CD4-positive, CD25-positive, alpha-beta regulatory T cell (primary cell): ENCODE data around the gene PLBD1. TPM values are rescaled to one million over a fixed set of nuclear protein-coding genes. Genes with fewer than 3 reads are reported as not detected.

Experiments
- ATAC-seq, 2 donors: fragments of 150-1000 bp; cut with Tn5 transposase; one replicate each; pipeline ENCODE4 v1.10.0; 2021; ENCODE audit warnings: low read depth in 2 of 2, moderate number of reproducible peaks in 2 of 2, moderate library complexity in 1 of 2
- DNase-seq, 3 donors: peaks; one replicate each; pipeline versions ENCODE4 v3.0.0 to v3.0.0-alpha.2; 2012 to 2022; ENCODE audit warnings: mixed read lengths in 1 of 3
- H3K27ac ChIP-seq: one replicate; pipeline ENCODE4 v1.7.0; 2013; ENCODE audit warnings: mild to moderate bottlenecking, low read length; ENCODE audit not compliant: insufficient read depth, poor library complexity, severe bottlenecking
- H3K27me3 ChIP-seq: one replicate; pipeline ENCODE4 v1.7.0; 2013; ENCODE audit warnings: low read length; ENCODE audit not compliant: control insufficient read depth, insufficient read depth
- H3K36me3 ChIP-seq: one replicate; pipeline ENCODE4 v1.7.0; 2013; ENCODE audit warnings: mild to moderate bottlenecking, low read length, moderate library complexity; ENCODE audit not compliant: control insufficient read depth, insufficient read depth
- H3K4me1 ChIP-seq: 2 replicates; pipeline ENCODE4 v1.7.0; 2013; ENCODE audit warnings: mild to moderate bottlenecking, low read length; ENCODE audit not compliant: insufficient read depth, control insufficient read depth, poor library complexity, severe bottlenecking
- H3K4me3 ChIP-seq: one replicate; pipeline ENCODE4 v1.7.0; 2013; ENCODE audit warnings: low read depth, mild to moderate bottlenecking, low read length, moderate library complexity
- H3K9me3 ChIP-seq, 2 experiments: 1 replicate in 1 of 2; 2 replicates in 1 of 2; pipeline ENCODE4 v1.7.0; 2013; ENCODE audit warnings: low read length in 2 of 2, mild to moderate bottlenecking in 1 of 2, moderate library complexity in 1 of 2; ENCODE audit not compliant: control insufficient read depth in 2 of 2
- H3K27ac Mint-ChIP-seq, 3 donors: one replicate each; pipeline ENCODE4 v1.8.0; 2020 to 2022; ENCODE audit warnings: mild to moderate bottlenecking in 3 of 3, mixed read lengths in 3 of 3, moderate library complexity in 2 of 3
- H3K27me3 Mint-ChIP-seq: one replicate; pipeline ENCODE4 v1.8.0; 2022; ENCODE audit warnings: mild to moderate bottlenecking, mixed read lengths
- H3K36me3 Mint-ChIP-seq: one replicate; pipeline ENCODE4 v1.8.0; 2020; ENCODE audit warnings: mixed read lengths
- H3K4me1 Mint-ChIP-seq, 4 donors: one replicate each; pipeline ENCODE4 v1.8.0; 2020 to 2022; ENCODE audit warnings: mixed read lengths in 4 of 4, mild to moderate bottlenecking in 1 of 4
- H3K4me3 Mint-ChIP-seq, 4 donors: one replicate each; pipeline ENCODE4 v1.8.0; 2020 to 2022; ENCODE audit warnings: mild to moderate bottlenecking in 4 of 4, mixed read lengths in 4 of 4, moderate library complexity in 3 of 4
- H3K9me3 Mint-ChIP-seq, 7 donors: one replicate each; pipeline ENCODE4 v1.8.0; 2020 to 2022; ENCODE audit warnings: mixed read lengths in 7 of 7, mild to moderate bottlenecking in 3 of 7, moderate library complexity in 2 of 7
- polyA plus RNA-seq, 4 donors: library from polyadenylated mRNA; unstranded; fragments of 300-500 nt; fragmentation: Illumina TruSeq; gene quantifications; one replicate each; pipeline ENCODE4 v1.2.3, GENCODE V29; 2021
- total RNA-seq: library from RNA; stranded (reverse); gene quantifications from one replicate; pipeline ENCODE4 v1.2.3, GENCODE V29; 2022

PLBD1 gene
- total and polyA plus RNA-seq, 5 donors from 2014 or later = 0.15 to 1.2 (median 0.39) TPM; not detected in 1

- ATAC-seq (no peak), DNase-seq (no peak)
- no peak overlapping the region for H3K27ac Mint-ChIP-seq
- Histone ChIP-seq H3K4me3 (no peak overlapping the region), H3K9me3 (peaks cover 17 to 26% of the 10 kb centered on the region in 2 experiments), H3K36me3 (no peaks in the 10 kb centered on the region), H3K4me1 (no peaks in the 10 kb centered on the region), H3K27ac (no peak overlapping the region), H3K27me3 (peaks cover 2% of the 10 kb centered on the region)
- H3K9me3 Mint-ChIP-seq = peaks cover 4 to 48% (median 17%) of the 10 kb centered on the region in 7 donors
- H3K27me3 Mint-ChIP-seq = peaks cover 25% of the 10 kb centered on the region
- no peak overlapping the region for H3K4me3 Mint-ChIP-seq
- no peaks in the 10 kb centered on the region for H3K36me3 Mint-ChIP-seq
- no peaks in the 10 kb centered on the region for H3K4me1 Mint-ChIP-seq
Observed at GRCh38 chr12:14521822-14522221, 45.9 kb downstream of the PLBD1 start.

- Histone ChIP-seq H3K9me3 (no peaks in the 10 kb centered on the region), H3K27me3 (no peaks in the 10 kb centered on the region), H3K27ac (no peak overlapping the region), H3K4me3 (no peak overlapping the region), H3K36me3 (no peaks in the 10 kb centered on the region), H3K4me1 (no peaks in the 10 kb centered on the region)
- no peak for DNase-seq
- no peak for ATAC-seq
- H3K4me1 Mint-ChIP-seq = no peaks in the 10 kb centered on the region
- H3K36me3 Mint-ChIP-seq = no peaks in the 10 kb centered on the region
- H3K27me3 Mint-ChIP-seq = peaks cover 12% of the 10 kb centered on the region
- peaks cover 0 to 4% (median 0%) of the 10 kb centered on the region in 7 donors for H3K9me3 Mint-ChIP-seq
- no peak overlapping the region for H3K27ac Mint-ChIP-seq
- H3K4me3 Mint-ChIP-seq = no peak overlapping the region
Observed at GRCh38 chr12:14514946-14515345, 52.7 kb downstream of the PLBD1 start.

GRCh38 chr12:14514154-14514842, 53.4 kb downstream of the PLBD1 start:
- ATAC-seq = no peak
- Histone ChIP-seq H3K27me3 (no peaks in the 10 kb centered on the region), H3K36me3 (no peaks in the 10 kb centered on the region), H3K27ac (no peak overlapping the region), H3K9me3 (no peaks in the 10 kb centered on the region), H3K4me3 (no peak overlapping the region), H3K4me1 (no peaks in the 10 kb centered on the region)
- peak in 1 of 3 donors; percentile 32 for DNase-seq
- Mint-ChIP-seq H3K4me1 (no peaks in the 10 kb centered on the region), H3K27ac (no peak overlapping the region), H3K36me3 (no peaks in the 10 kb centered on the region), H3K9me3 (peaks cover 0 to 1% (median 0%) of the 10 kb centered on the region in 7 donors), H3K27me3 (peaks cover 12% of the 10 kb centered on the region), H3K4me3 (peak overlapping the region in 1 of 4 donors; percentile 86)

- Histone ChIP-seq H3K27me3 (no peaks in the 10 kb centered on the region), H3K27ac (no peak overlapping the region), H3K4me3 (no peak overlapping the region), H3K9me3 (no peaks in the 10 kb centered on the region), H3K36me3 (no peaks in the 10 kb centered on the region), H3K4me1 (no peaks in the 10 kb centered on the region)
- Mint-ChIP-seq H3K36me3 (no peaks in the 10 kb centered on the region), H3K4me1 (peaks cover 0 to 2% (median 0%) of the 10 kb centered on the region in 4 donors), H3K27ac (no peak overlapping the region), H3K9me3 (no peaks in the 10 kb centered on the region), H3K4me3 (no peak overlapping the region), H3K27me3 (peaks cover 8% of the 10 kb centered on the region)
- ATAC-seq (no peak), DNase-seq (no peak)
Observed at GRCh38 chr12:14510574-14510973, 57.1 kb downstream of the PLBD1 start.

- no peak overlapping the region for H3K27ac ChIP-seq
- no peak overlapping the region for H3K4me3 ChIP-seq
- ATAC-seq = no peak
- no peaks in the 10 kb centered on the region for H3K27me3 ChIP-seq
- H3K9me3 ChIP-seq = no peaks in the 10 kb centered on the region
- Mint-ChIP-seq H3K27ac (peak overlapping the region in 1 of 3 donors; percentile 75), H3K36me3 (peaks cover 18% of the 10 kb centered on the region), H3K4me3 (no peak overlapping the region), H3K9me3 (no peaks in the 10 kb centered on the region), H3K4me1 (peaks cover 0 to 11% (median 4%) of the 10 kb centered on the region in 4 donors), H3K27me3 (no peaks in the 10 kb centered on the region)
- H3K4me1 ChIP-seq = no peaks in the 10 kb centered on the region
- H3K36me3 ChIP-seq = peaks cover 20% of the 10 kb centered on the region
- no peak for DNase-seq
Observed at GRCh38 chr12:14505626-14506596, 61.8 kb downstream of the PLBD1 start.

GRCh38 chr12:14495326-14495725, 72.4 kb downstream of the PLBD1 start:
- peaks cover 78% of the 10 kb centered on the region for H3K36me3 ChIP-seq
- no peaks in the 10 kb centered on the region for H3K9me3 ChIP-seq
- DNase-seq (no peak), ATAC-seq (no peak)
- Mint-ChIP-seq H3K27me3 (no peaks in the 10 kb centered on the region), H3K4me3 (no peak overlapping the region), H3K27ac (peak overlapping the region in 1 of 3 donors; percentile 53), H3K9me3 (no peaks in the 10 kb centered on the region), H3K4me1 (peaks cover 4 to 20% (median 12%) of the 10 kb centered on the region in 4 donors), H3K36me3 (peaks cover 79% of the 10 kb centered on the region)
- no peak overlapping the region for H3K4me3 ChIP-seq
- no peaks in the 10 kb centered on the region for H3K4me1 ChIP-seq
- no peaks in the 10 kb centered on the region for H3K27me3 ChIP-seq
- H3K27ac ChIP-seq = no peak overlapping the region

GRCh38 chr12:14482886-14483285, 84.8 kb downstream of the PLBD1 start:
- Mint-ChIP-seq H3K9me3 (peaks cover 0 to 2% (median 0%) of the 10 kb centered on the region in 7 donors), H3K4me3 (no peak overlapping the region), H3K27me3 (no peaks in the 10 kb centered on the region), H3K4me1 (peaks cover 5 to 29% (median 17%) of the 10 kb centered on the region in 4 donors), H3K36me3 (peaks cover 79% of the 10 kb centered on the region), H3K27ac (peak overlapping the region in 1 of 3 donors; percentile 12)
- no peaks in the 10 kb centered on the region for H3K9me3 ChIP-seq
- ATAC-seq (no peak), DNase-seq (no peak)
- H3K27me3 ChIP-seq = no peaks in the 10 kb centered on the region
- peaks cover 95% of the 10 kb centered on the region for H3K36me3 ChIP-seq
- H3K4me3 ChIP-seq = no peak overlapping the region
- no peak overlapping the region for H3K27ac ChIP-seq
- H3K4me1 ChIP-seq = no peaks in the 10 kb centered on the region
